Measurements from ENCODE around the gene IGBP1. TPM values are rescaled to one million over a fixed set of nuclear protein-coding genes. Genes with fewer than 3 reads are reported as not detected.
A peak's percentile ranks its signal among the peaks of the same experiment; 100 is the strongest.

IGBP1 gene
- 41.6 and 44.7 TPM in 2 replicates for total RNA-seq (2022)
- Bru-seq, nascent RNA, result percentile 79 among the genes with signal in this experiment
- BruChase-seq, experiment 1, labeled RNA remaining after a 2-hour chase, result percentile 74 among the genes with signal in this experiment
- percentile 80 among the genes with signal in this experiment for BruChase-seq, experiment 2, labeled RNA remaining after a 6-hour chase
- long read RNA-seq, transcript IGBP1-201 (6 exons, 1,862 nt), result major isoform, 26 of 34 reads
- long read RNA-seq, partial matches to known transcripts, result 6 of 34 reads
- long read RNA-seq, other reads (novel, unspliced or antisense), result 1 of 34 reads

- Mint-ChIP-seq H3K4me3 (ENCODE audit: unreplicated experiment) (peak within 1 kb of the TSS; percentile 99), H3K4me1 (ENCODE audit: low read depth, unreplicated experiment) (no peaks in the 10 kb centered on the region), H3K27me3 (ENCODE audit: insufficient read depth, unreplicated experiment) (no peaks in the 10 kb centered on the region), H3K27ac (ENCODE audit: unreplicated experiment) (peak within 1 kb of the TSS; percentile 100), H3K9me3 (ENCODE audit: unreplicated experiment) (no peaks in the 10 kb centered on the region), H3K36me3 (ENCODE audit: insufficient read depth, unreplicated experiment) (peaks cover 36% of the 10 kb centered on the region)
- no peaks in the 10 kb centered on the region for H3K36me3 ChIP-seq (ENCODE audit: control insufficient read depth, insufficient read depth, low read length)
- BruUV-seq (replicated peaks), result no TSS peak
- H3K27me3 ChIP-seq (replicated peaks; ENCODE audit: control insufficient read depth, insufficient read depth, low read length), result no peaks in the 10 kb centered on the region
- H3K4me3 ChIP-seq (ENCODE audit: low read depth, low read length), result peak within 1 kb of the TSS; percentile 68
- no peaks in the 10 kb centered on the region for H3K4me1 ChIP-seq
- ChIA-PET POLR2A (interaction anchor here (0.6 to 1.4 kb wide), 6 partner anchors 35 to 527 kb away, joined by 4 to 19 read pairs (median 6); no protein-coding TSS in a partner anchor), CTCF (interaction anchor here (0.5 to 1.8 kb wide), 20 partner anchors 33 to 658 kb away, joined by 3 to 9 read pairs (median 4); partner anchors contain the start of genes KIF4A and PDZD11)
- no peaks in the 10 kb centered on the region for H3K9me3 ChIP-seq
- intact Hi-C loops (cut with micrococcal nuclease; ENCODE audit: unreplicated experiment), result loop anchor here (2.0 kb wide), 1 partner anchor 129 kb away; no protein-coding TSS in a partner anchor
- peak; percentile 85 for DNase-seq
- TF ChIP-seq CTCF (IDR thresholded peaks at IDR 0.05; ENCODE audit: insufficient read depth in 1 of 2, low read depth in 1 of 2, low read length in 1 of 2, severe bottlenecking in 1 of 2, unreplicated experiment in 1 of 2), result peak; percentile 51 to 57
These were observed at the start of gene IGBP1 for GRCh38 chrX:70133303-70134115. Gene IGBP1, plus strand, starts transcription at chrX:70133447. Its CDS starts 501 bp downstream, at chrX:70133948.

DNA sequence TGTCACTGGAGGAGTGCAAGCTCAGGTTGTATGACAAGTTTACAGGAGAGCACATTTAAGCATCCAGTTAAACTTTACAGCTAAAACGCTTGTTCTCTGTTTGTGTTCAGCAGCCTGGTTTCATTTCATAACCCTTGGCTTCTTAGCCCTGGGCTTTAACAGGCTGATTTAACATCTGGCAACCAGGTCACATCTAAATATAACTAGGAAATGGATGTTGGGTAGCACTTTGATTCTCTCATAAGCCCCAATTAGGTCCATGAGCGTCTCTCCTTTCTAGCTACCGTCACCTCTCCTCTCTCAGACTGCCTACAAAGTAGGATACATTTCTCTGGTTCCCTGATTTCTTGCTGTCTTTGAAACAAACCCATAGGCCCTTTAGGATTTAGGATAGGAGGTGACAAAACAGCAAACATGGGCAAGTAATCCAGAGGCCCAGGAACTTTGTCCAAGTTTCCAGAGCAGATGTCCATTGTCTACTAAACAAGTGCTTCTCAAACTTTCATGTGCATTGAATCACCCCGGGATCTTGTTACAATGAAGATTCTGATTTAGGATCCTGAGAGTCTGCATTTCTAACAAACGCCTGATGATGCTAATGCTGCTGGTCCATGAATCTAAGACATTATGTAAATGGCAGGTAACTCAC is 48.5 kb upstream of the IGBP1 start:
- Mint-ChIP-seq H3K9me3 (ENCODE audit: unreplicated experiment) (no peaks in the 10 kb centered on the region), H3K27ac (ENCODE audit: unreplicated experiment) (no peak overlapping the region), H3K36me3 (ENCODE audit: insufficient read depth, unreplicated experiment) (no peaks in the 10 kb centered on the region), H3K4me1 (ENCODE audit: low read depth, unreplicated experiment) (no peaks in the 10 kb centered on the region), H3K27me3 (ENCODE audit: insufficient read depth, unreplicated experiment) (peaks cover 4% of the 10 kb centered on the region), H3K4me3 (ENCODE audit: unreplicated experiment) (no peak overlapping the region)
- no peaks in the 10 kb centered on the region for H3K27me3 ChIP-seq (replicated peaks; ENCODE audit: control insufficient read depth, insufficient read depth, low read length)
- no peak for TF ChIP-seq CTCF (IDR thresholded peaks at IDR 0.05; ENCODE audit: insufficient read depth in 1 of 2, low read depth in 1 of 2, low read length in 1 of 2, severe bottlenecking in 1 of 2, unreplicated experiment in 1 of 2)
- BruUV-seq (replicated peaks), result no TSS peak
- CTCF ChIA-PET, result no interaction called here
- POLR2A ChIA-PET, result no interaction called here
- no peak for DNase-seq
- H3K4me1 ChIP-seq, result no peaks in the 10 kb centered on the region
- no peaks in the 10 kb centered on the region for H3K36me3 ChIP-seq (ENCODE audit: control insufficient read depth, insufficient read depth, low read length)
- intact Hi-C loops (cut with micrococcal nuclease; ENCODE audit: unreplicated experiment), result no loop called here
- no peak overlapping the region for H3K4me3 ChIP-seq (ENCODE audit: low read depth, low read length)
- no peaks in the 10 kb centered on the region for H3K9me3 ChIP-seq

Data from Caco-2 (cell line).